ENCODE data around the gene RNF157. TPM values are rescaled to one million over a fixed set of nuclear protein-coding genes. Genes with fewer than 3 reads are reported as not detected.
A peak's percentile ranks its signal among the peaks of the same experiment; 100 is the strongest.

Gene RNF157
- total RNA-seq, 6 donors from 2014 or later = 1.1 to 14.7 (median 2.5) TPM

GRCh38 chr17:76130473-76130872 is 109.8 kb downstream of the RNF157 start:
- Histone ChIP-seq H3K36me3 (no peaks in the 10 kb centered on the region), H3K27me3 (no peaks in the 10 kb centered on the region), H3K4me3 (no peak overlapping the region), H3K4me1 (peaks cover 0 to 18% (median 2%) of the 10 kb centered on the region in 4 donors), H3K27ac (no peak overlapping the region), H3K9me3 (no peaks in the 10 kb centered on the region)
- DNase-seq = no peak
- ATAC-seq (ENCODE audit: low FRiP score in 2 of 2) = no peak
- WGBS, 2 donors = 56 to 60% methylated on average over 12 to 13 of the region's 13 CpGs
- TF ChIP-seq POLR2A (IDR thresholded peaks at IDR 0.05) (no peak), EP300 (IDR thresholded peaks at IDR 0.05) (no peak), CTCF (IDR thresholded peaks at IDR 0.05) (no peak), POLR2AphosphoS5 (IDR thresholded peaks at IDR 0.05) (no peak)

DNA sequence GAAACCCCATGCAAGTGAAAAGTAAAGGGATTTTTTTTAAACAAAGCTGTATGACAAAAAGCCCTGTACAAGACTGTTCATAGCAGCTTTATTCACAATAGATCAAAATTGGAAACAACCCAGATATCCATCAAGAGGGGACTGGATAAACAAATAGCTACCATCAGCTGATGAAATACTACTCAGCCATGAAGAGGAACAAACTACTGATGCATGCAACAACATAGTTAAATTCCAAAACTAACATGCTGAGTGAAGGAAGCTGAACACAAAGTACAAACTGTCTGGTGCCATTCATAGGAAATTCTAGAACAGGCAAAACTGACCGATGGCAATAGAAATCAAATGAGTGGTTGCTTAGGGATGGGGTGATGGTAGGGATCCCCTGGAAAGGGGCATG is 114.4 kb downstream of the RNF157 start:
- WGBS, 2 donors = 88 to 100% methylated on average over 1 of the region's 1 CpG
- ATAC-seq (ENCODE audit: low FRiP score in 2 of 2) = no peak
- DNase-seq = no peak

GRCh38 chr17:76125391-76125675 is 115.0 kb downstream of the RNF157 start:
- no peaks in the 10 kb centered on the region for H3K9me3 ChIP-seq
- 84 to 87% methylated on average over 5 of the region's 5 CpGs for whole genome bisulfite sequencing, 2 donors
- no peaks in the 10 kb centered on the region for H3K36me3 ChIP-seq
- TF ChIP-seq POLR2A (IDR thresholded peaks at IDR 0.05) (no peak), CTCF (IDR thresholded peaks at IDR 0.05) (no peak), POLR2AphosphoS5 (IDR thresholded peaks at IDR 0.05) (no peak), EP300 (IDR thresholded peaks at IDR 0.05) (no peak)
- no peak overlapping the region for H3K27ac ChIP-seq
- DNase-seq (no peak), ATAC-seq (ENCODE audit: low FRiP score in 2 of 2) (no peak)
- no peaks in the 10 kb centered on the region for H3K27me3 ChIP-seq
- H3K4me1 ChIP-seq = peaks cover 6 to 11% (median 8%) of the 10 kb centered on the region in 4 donors
- H3K4me3 ChIP-seq = no peak overlapping the region

More for the DNA sequence above, 114.4 kb downstream of the RNF157 start:
- no peaks in the 10 kb centered on the region for H3K36me3 ChIP-seq
- H3K27me3 ChIP-seq = no peaks in the 10 kb centered on the region
- H3K9me3 ChIP-seq = no peaks in the 10 kb centered on the region
- H3K4me3 ChIP-seq = no peak overlapping the region
- no peak for TF ChIP-seq CTCF (IDR thresholded peaks at IDR 0.05)
- no peak overlapping the region for H3K27ac ChIP-seq
- H3K4me1 ChIP-seq = peaks cover 6 to 11% (median 8%) of the 10 kb centered on the region in 4 donors

GRCh38 chr17:76124582-76125390 is 115.5 kb downstream of the RNF157 start:
- 77 to 81% methylated on average over 17 to 22 of the region's 22 CpGs for whole genome bisulfite sequencing, 2 donors
- H3K4me3 ChIP-seq = no peak overlapping the region
- TF ChIP-seq CTCF (IDR thresholded peaks at IDR 0.05) (peak in 1 of 6 experiments; percentile 9), POLR2AphosphoS5 (IDR thresholded peaks at IDR 0.05) (no peak)
- H3K27ac ChIP-seq = no peak overlapping the region
- no peaks in the 10 kb centered on the region for H3K36me3 ChIP-seq
- no peaks in the 10 kb centered on the region for H3K9me3 ChIP-seq
- no peak for DNase-seq
- no peak for ATAC-seq (ENCODE audit: low FRiP score in 2 of 2)
- H3K4me1 ChIP-seq = peaks cover 6 to 11% (median 8%) of the 10 kb centered on the region in 4 donors
- H3K27me3 ChIP-seq = no peaks in the 10 kb centered on the region
